CD4-positive, CD25-positive, alpha-beta regulatory T cell (primary cell): ENCODE data around the gene PLCL1. TPM values are rescaled to one million over a fixed set of nuclear protein-coding genes. Genes with fewer than 3 reads are reported as not detected.

Source experiments
- ATAC-seq, 2 donors: fragments of 150-1000 bp; cut with Tn5 transposase; one replicate each; pipeline ENCODE4 v1.10.0; 2021; ENCODE audit warnings: low read depth in 2 of 2, moderate number of reproducible peaks in 2 of 2, moderate library complexity in 1 of 2
- DNase-seq, 3 donors: peaks; one replicate each; pipeline versions ENCODE4 v3.0.0 to v3.0.0-alpha.2; 2012 to 2022; ENCODE audit warnings: mixed read lengths in 1 of 3
- H3K27ac ChIP-seq: one replicate; pipeline ENCODE4 v1.7.0; 2013; ENCODE audit warnings: mild to moderate bottlenecking, low read length; ENCODE audit not compliant: insufficient read depth, poor library complexity, severe bottlenecking
- H3K27me3 ChIP-seq: one replicate; pipeline ENCODE4 v1.7.0; 2013; ENCODE audit warnings: low read length; ENCODE audit not compliant: control insufficient read depth, insufficient read depth
- H3K36me3 ChIP-seq: one replicate; pipeline ENCODE4 v1.7.0; 2013; ENCODE audit warnings: mild to moderate bottlenecking, low read length, moderate library complexity; ENCODE audit not compliant: control insufficient read depth, insufficient read depth
- H3K4me1 ChIP-seq: 2 replicates; pipeline ENCODE4 v1.7.0; 2013; ENCODE audit warnings: mild to moderate bottlenecking, low read length; ENCODE audit not compliant: insufficient read depth, control insufficient read depth, poor library complexity, severe bottlenecking
- H3K4me3 ChIP-seq: one replicate; pipeline ENCODE4 v1.7.0; 2013; ENCODE audit warnings: low read depth, mild to moderate bottlenecking, low read length, moderate library complexity
- H3K9me3 ChIP-seq, 2 experiments: 1 replicate in 1 of 2; 2 replicates in 1 of 2; pipeline ENCODE4 v1.7.0; 2013; ENCODE audit warnings: low read length in 2 of 2, mild to moderate bottlenecking in 1 of 2, moderate library complexity in 1 of 2; ENCODE audit not compliant: control insufficient read depth in 2 of 2
- H3K27ac Mint-ChIP-seq, 3 donors: one replicate each; pipeline ENCODE4 v1.8.0; 2020 to 2022; ENCODE audit warnings: mild to moderate bottlenecking in 3 of 3, mixed read lengths in 3 of 3, moderate library complexity in 2 of 3
- H3K27me3 Mint-ChIP-seq: one replicate; pipeline ENCODE4 v1.8.0; 2022; ENCODE audit warnings: mild to moderate bottlenecking, mixed read lengths
- H3K36me3 Mint-ChIP-seq: one replicate; pipeline ENCODE4 v1.8.0; 2020; ENCODE audit warnings: mixed read lengths
- H3K4me1 Mint-ChIP-seq, 4 donors: one replicate each; pipeline ENCODE4 v1.8.0; 2020 to 2022; ENCODE audit warnings: mixed read lengths in 4 of 4, mild to moderate bottlenecking in 1 of 4
- H3K4me3 Mint-ChIP-seq, 4 donors: one replicate each; pipeline ENCODE4 v1.8.0; 2020 to 2022; ENCODE audit warnings: mild to moderate bottlenecking in 4 of 4, mixed read lengths in 4 of 4, moderate library complexity in 3 of 4
- H3K9me3 Mint-ChIP-seq, 7 donors: one replicate each; pipeline ENCODE4 v1.8.0; 2020 to 2022; ENCODE audit warnings: mixed read lengths in 7 of 7, mild to moderate bottlenecking in 3 of 7, moderate library complexity in 2 of 7
- polyA plus RNA-seq, 4 donors: library from polyadenylated mRNA; unstranded; fragments of 300-500 nt; fragmentation: Illumina TruSeq; gene quantifications; one replicate each; pipeline ENCODE4 v1.2.3, GENCODE V29; 2021
- total RNA-seq: library from RNA; stranded (reverse); gene quantifications from one replicate; pipeline ENCODE4 v1.2.3, GENCODE V29; 2022

PLCL1 gene
- total and polyA plus RNA-seq, 5 donors from 2014 or later: 17.3 to 37.8 (median 19.2) TPM

- Histone ChIP-seq H3K4me1 (peaks cover 22% of the 10 kb centered on the region), H3K9me3 (no peaks in the 10 kb centered on the region), H3K27me3 (no peaks in the 10 kb centered on the region), H3K27ac (no peak overlapping the region), H3K4me3 (no peak overlapping the region), H3K36me3 (no peaks in the 10 kb centered on the region)
- Mint-ChIP-seq H3K36me3 (no peaks in the 10 kb centered on the region), H3K4me3 (no peak overlapping the region), H3K27ac (no peak overlapping the region), H3K4me1 (peaks cover 11 to 19% (median 15%) of the 10 kb centered on the region in 4 donors), H3K27me3 (peaks cover 13% of the 10 kb centered on the region), H3K9me3 (no peaks in the 10 kb centered on the region)
- no peak for DNase-seq
- ATAC-seq: no peak
Observed at GRCh38 chr2:197801033-197801432, 3.4 kb upstream of the PLCL1 start.

DNA sequence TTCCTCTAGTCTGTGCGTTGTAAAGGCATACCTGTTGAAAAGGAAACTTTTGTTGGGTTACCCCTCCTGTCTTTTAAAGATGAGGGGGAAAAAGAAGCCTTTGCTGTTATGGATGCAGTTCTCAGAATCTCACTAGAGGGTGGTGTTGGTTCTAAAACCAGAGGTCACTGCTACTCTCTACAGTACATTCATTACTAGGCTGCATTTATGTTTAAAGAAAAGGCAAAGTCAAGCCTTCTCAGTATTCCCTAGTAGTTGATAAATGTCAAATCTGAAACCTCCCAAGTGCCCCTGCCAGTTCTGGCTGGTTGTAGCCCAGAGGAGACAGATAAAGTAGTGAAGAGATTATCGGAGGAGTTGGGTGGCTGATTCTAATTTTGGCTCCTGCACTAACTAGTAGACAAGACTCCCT lies 1.4 kb upstream of the PLCL1 start:
- DNase-seq: peak in 2 of 3 donors; percentile 74 to 76
- Histone ChIP-seq H3K36me3 (no peaks in the 10 kb centered on the region), H3K9me3 (no peaks in the 10 kb centered on the region), H3K4me1 (peaks cover 40% of the 10 kb centered on the region), H3K27me3 (no peaks in the 10 kb centered on the region), H3K27ac (no peak overlapping the region), H3K4me3 (peak overlapping the region; percentile 32)
- H3K27me3 Mint-ChIP-seq: peaks cover 8% of the 10 kb centered on the region
- no peaks in the 10 kb centered on the region for H3K36me3 Mint-ChIP-seq
- H3K4me3 Mint-ChIP-seq: peak overlapping the region; percentile 66 to 95 (median 78)
- peak; percentile 25 to 35 for ATAC-seq
- peaks cover 20 to 36% (median 29%) of the 10 kb centered on the region in 4 donors for H3K4me1 Mint-ChIP-seq
- no peak overlapping the region for H3K27ac Mint-ChIP-seq
- H3K9me3 Mint-ChIP-seq: no peaks in the 10 kb centered on the region

GRCh38 chr2:197804758-197805714 lies 643 bp downstream of the PLCL1 start:
- no peaks in the 10 kb centered on the region for H3K27me3 ChIP-seq
- ATAC-seq (peak; percentile 8 to 10), DNase-seq (peak; percentile 27 to 55 (median 37))
- Mint-ChIP-seq H3K4me1 (peaks cover 31 to 54% (median 44%) of the 10 kb centered on the region in 4 donors), H3K27me3 (peaks cover 4% of the 10 kb centered on the region), H3K9me3 (no peaks in the 10 kb centered on the region), H3K4me3 (peak overlapping the region; percentile 94 to 100 (median 98)), H3K27ac (peak overlapping the region; percentile 90 to 97 (median 94)), H3K36me3 (no peaks in the 10 kb centered on the region)
- H3K36me3 ChIP-seq: no peaks in the 10 kb centered on the region
- H3K27ac ChIP-seq: peak overlapping the region; percentile 80
- H3K4me1 ChIP-seq: peaks cover 57% of the 10 kb centered on the region
- H3K9me3 ChIP-seq: no peaks in the 10 kb centered on the region
- peak overlapping the region; percentile 99 for H3K4me3 ChIP-seq

GRCh38 chr2:197805715-197806633 lies 1.6 kb downstream of the PLCL1 start:
- Histone ChIP-seq H3K27ac (peak overlapping the region; percentile 80), H3K4me3 (peak overlapping the region; percentile 99), H3K4me1 (peaks cover 65% of the 10 kb centered on the region), H3K36me3 (no peaks in the 10 kb centered on the region), H3K27me3 (no peaks in the 10 kb centered on the region), H3K9me3 (no peaks in the 10 kb centered on the region)
- peak overlapping the region; percentile 88 to 97 (median 94) for H3K27ac Mint-ChIP-seq
- no peak for ATAC-seq
- H3K36me3 Mint-ChIP-seq: no peaks in the 10 kb centered on the region
- peak overlapping the region; percentile 88 to 100 (median 96) for H3K4me3 Mint-ChIP-seq
- no peaks in the 10 kb centered on the region for H3K9me3 Mint-ChIP-seq
- peaks cover 31 to 64% (median 52%) of the 10 kb centered on the region in 4 donors for H3K4me1 Mint-ChIP-seq
- peak in 1 of 3 donors; percentile 12 for DNase-seq
- H3K27me3 Mint-ChIP-seq: peaks cover 4% of the 10 kb centered on the region

DNA sequence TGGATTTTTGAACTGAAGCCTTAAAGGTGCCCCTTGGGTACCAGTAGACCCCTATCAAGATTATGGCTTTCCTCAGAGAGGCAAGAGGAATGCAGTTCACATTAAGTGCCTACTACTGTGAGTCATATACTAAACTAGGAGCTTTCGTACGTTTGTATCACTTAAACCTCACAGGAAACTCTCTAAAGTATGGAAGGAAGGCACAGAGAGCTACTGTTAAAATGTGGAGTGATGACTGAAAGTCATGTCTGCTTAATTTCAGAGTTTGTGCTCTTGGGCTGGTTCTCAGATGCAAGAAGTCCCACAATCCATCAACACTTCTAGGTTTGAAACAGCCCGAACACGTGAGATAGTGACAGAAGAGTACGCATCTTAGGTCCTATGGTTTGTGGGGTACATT lies 4.7 kb downstream of the PLCL1 start:
- Histone ChIP-seq H3K27ac (peak overlapping the region; percentile 80), H3K4me1 (peaks cover 59% of the 10 kb centered on the region)
- peak overlapping the region; percentile 29 to 100 (median 70) for H3K4me3 Mint-ChIP-seq

DNA sequence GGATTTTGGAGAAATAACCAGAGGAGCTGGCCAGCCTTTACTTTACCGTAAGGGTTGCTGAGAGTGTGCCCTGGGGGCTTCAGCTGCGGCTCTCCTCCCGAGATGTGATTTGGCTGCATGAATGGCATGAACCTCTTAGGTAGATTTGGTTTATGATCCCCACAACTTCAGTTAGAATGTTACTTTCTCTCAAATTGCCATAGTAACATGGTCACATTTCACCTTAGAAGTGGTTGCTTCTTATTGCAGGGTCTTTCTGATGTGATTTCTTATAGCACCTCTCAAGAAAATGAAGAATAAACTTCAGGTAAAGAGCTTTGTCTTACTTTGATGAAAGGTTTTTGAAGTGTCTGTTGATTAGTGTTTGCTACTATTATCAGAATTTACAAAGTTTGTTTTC lies 5.6 kb downstream of the PLCL1 start:
- Histone ChIP-seq H3K4me1 (peaks cover 66% of the 10 kb centered on the region), H3K9me3 (no peaks in the 10 kb centered on the region), H3K27me3 (no peaks in the 10 kb centered on the region), H3K4me3 (peak overlapping the region; percentile 35), H3K27ac (no peak overlapping the region), H3K36me3 (no peaks in the 10 kb centered on the region)
- Mint-ChIP-seq H3K27me3 (no peaks in the 10 kb centered on the region), H3K36me3 (no peaks in the 10 kb centered on the region), H3K4me1 (peaks cover 29 to 86% (median 66%) of the 10 kb centered on the region in 4 donors), H3K9me3 (no peaks in the 10 kb centered on the region), H3K4me3 (no peak overlapping the region), H3K27ac (peak overlapping the region; percentile 15 to 80 (median 56))
- ATAC-seq (no peak), DNase-seq (no peak)

More for the DNA sequence above, 4.7 kb downstream of the PLCL1 start:
- H3K27me3 ChIP-seq: no peaks in the 10 kb centered on the region
- DNase-seq: peak in 1 of 3 donors; percentile 15
- H3K36me3 ChIP-seq: no peaks in the 10 kb centered on the region
- no peaks in the 10 kb centered on the region for H3K9me3 ChIP-seq
- Mint-ChIP-seq H3K27ac (peak overlapping the region; percentile 80 to 89 (median 80)), H3K36me3 (no peaks in the 10 kb centered on the region), H3K9me3 (no peaks in the 10 kb centered on the region), H3K4me1 (peaks cover 24 to 80% (median 61%) of the 10 kb centered on the region in 4 donors), H3K27me3 (peaks cover 3% of the 10 kb centered on the region)
- ATAC-seq: no peak
- H3K4me3 ChIP-seq: peak overlapping the region; percentile 99

GRCh38 chr2:197810491-197810890 lies 6.1 kb downstream of the PLCL1 start:
- Histone ChIP-seq H3K27ac (peak overlapping the region; percentile 29), H3K9me3 (no peaks in the 10 kb centered on the region), H3K4me3 (peak overlapping the region; percentile 16), H3K4me1 (peaks cover 70% of the 10 kb centered on the region), H3K36me3 (no peaks in the 10 kb centered on the region), H3K27me3 (no peaks in the 10 kb centered on the region)
- DNase-seq (no peak), ATAC-seq (no peak)
- peaks cover 1% of the 10 kb centered on the region for H3K36me3 Mint-ChIP-seq
- peak overlapping the region in 3 of 4 donors; percentile 12 to 61 (median 15) for H3K4me3 Mint-ChIP-seq
- H3K9me3 Mint-ChIP-seq: peaks cover 0 to under 1% (median 0%) of the 10 kb centered on the region in 7 donors
- peaks cover 31 to 91% (median 69%) of the 10 kb centered on the region in 4 donors for H3K4me1 Mint-ChIP-seq
- peak overlapping the region; percentile 28 to 80 (median 56) for H3K27ac Mint-ChIP-seq
- H3K27me3 Mint-ChIP-seq: no peaks in the 10 kb centered on the region
